Amniotic epithelial cell (primary cell): Measurements from ENCODE around the gene CUBN.
A peak's percentile ranks its signal among the peaks of the same experiment; 100 is the strongest.

Experiments used
- DNase-seq: peaks from one replicate; pipeline ENCODE4 v3.0.0-alpha.2; 2010; ENCODE audit warnings: low read depth

CUBN gene

DNA sequence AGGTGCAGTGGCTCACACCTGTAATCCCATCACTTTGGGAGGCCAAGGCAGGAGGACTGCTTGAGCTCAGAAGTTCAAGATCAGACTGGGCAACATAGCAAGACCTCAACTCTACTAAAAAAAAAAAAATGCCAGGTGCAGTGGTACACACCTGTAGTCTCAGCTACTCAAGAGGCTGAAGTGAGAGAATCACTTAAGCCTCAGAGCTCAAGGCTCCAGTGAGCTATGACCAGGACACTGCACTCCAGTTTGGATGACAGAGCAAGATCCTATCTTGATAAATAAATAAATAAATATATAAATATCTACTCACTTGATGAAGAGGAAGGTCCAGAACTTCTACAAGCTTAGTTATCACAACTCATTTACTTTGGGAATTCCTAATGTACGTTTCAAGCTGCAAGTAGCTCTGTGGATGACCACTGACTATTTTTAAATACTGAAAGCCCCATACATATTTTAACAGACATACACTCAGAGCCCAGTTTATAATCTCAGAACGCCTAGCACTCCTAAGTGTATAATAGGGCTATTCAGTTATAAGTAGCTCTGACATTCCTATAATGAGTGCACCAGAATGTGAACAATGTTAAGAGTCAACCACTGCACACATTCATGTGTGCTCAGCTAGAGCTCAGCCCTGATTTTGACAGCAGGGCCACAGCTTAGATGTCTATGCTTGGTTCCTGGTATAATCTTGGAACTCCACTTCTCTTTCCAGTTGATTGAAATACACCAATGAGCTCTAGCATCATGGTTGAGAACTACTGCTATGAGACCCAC, 119.1 kb downstream of the CUBN start:
- no peak for DNase-seq

DNA sequence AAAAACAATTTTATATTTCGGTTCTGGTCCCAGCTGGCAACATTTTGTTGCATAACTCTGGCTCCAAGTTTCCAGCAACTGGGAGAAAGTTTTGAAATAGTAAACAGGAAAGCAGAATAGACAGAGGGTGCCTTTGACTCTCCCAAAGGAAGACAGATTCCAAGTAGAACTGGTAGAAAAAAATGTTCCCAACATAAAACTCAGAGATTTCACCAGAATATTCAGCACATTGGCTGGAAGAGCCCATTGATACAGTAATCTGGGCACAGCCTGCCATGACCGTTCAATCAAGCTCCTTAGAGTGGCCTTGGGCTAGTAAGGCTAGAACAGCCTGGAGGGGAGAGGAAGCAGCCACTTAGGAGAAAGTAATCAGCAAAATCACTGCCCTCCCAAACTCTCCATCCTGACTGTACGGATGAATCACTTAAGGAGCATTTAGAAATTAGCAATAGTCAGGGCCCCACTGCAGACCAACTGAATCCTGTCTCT, 120.4 kb downstream of the CUBN start:
- DNase-seq, result peak; percentile 52

DNA sequence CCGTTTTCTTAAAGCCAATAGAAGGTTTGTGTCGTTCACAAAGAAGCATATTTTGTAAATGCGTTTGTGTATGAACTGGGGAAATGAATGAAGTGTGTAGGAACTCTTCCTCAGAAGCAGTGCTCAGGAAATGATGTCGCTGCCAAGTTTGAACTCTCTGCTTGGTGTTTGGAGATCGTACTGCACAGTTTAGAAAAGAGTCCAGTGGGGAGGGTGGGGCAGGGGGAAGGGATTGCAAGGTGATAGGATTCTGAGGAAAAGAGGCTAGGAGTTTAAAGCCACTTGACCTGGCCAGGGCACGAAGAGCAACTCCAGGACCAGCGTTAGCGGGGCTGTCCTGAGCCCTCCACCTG, 122.2 kb downstream of the CUBN start:
- DNase-seq, result no peak

DNA sequence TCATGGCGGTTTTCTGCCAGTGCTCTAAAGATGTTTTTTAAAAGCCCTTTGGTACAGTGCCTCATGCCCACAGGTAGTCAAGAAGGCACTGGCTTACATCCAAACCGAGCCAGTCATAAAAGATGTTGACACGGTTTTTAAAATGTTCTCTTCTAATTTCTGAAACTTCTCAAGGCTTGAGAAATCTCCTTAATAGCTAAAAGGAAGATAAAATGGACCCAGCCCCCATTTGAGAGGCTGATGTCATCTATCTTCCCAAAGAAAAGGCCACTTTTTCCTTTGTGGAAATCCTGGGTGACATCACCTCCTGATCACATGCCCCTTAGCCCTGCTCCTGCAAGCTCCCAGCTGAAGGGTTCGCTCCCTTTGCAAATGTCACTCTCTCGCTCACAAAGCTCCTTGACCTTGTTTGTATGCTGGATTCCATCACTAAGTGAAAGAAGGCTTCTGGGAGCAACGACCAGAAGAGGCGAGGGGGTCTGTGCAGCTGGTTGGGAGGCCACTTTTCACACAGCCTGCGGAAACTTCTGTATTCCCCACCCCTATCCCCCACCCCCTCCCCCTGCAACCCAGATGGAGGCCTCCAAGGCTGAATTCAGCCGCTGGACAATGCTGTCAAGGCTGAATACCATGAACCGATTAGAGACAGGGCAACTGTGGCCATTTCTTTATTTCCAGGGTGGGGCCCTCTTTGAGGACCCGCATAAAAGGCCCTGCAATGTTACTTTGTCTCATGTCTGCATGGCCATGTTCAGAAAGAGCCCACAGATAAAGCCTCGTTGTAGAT, 122.8 kb downstream of the CUBN start:
- no peak for DNase-seq

DNA sequence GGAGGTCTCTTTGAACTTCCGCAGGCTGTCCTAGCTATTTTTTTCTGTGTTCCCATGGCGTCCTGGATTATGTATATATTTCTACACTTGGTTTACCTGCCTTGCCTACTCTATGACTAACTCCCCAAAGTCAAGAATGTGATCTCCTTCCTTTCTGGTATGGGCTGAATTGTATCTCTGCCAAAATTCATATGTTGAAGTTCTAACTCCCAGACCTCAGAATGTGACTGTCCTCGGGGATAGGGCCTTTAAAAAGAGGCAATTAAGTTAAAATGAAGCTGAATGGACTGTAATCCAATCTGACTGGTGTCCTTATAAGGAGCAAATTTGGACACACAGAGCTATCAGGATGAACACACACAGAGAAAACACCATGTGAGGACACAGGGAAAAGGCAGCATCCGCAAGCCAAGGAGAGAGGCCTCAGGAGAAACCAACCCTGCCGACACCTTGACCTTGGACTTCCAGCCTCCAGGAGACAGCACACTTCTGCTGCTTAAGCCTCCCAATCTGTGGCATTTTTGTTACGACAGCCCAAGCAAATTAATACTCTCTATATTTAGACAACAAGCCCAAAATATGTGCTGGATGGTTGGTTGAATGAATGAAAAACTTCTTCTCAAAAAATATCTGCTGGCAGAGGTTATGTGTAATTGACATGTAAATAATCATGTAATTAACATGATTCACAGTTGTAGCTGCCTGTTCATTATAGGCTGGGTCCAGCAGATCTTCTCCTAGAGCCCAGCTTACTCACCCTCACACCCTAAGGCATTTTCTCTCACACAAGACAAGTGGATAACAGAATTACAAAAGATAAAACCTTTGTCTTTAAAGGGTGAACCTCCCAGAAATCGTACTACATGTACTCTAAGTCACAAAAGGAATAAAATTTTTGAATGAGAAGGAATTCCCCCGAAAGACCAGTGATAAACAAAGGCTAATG, 123.7 kb downstream of the CUBN start:
- no peak for DNase-seq

DNA sequence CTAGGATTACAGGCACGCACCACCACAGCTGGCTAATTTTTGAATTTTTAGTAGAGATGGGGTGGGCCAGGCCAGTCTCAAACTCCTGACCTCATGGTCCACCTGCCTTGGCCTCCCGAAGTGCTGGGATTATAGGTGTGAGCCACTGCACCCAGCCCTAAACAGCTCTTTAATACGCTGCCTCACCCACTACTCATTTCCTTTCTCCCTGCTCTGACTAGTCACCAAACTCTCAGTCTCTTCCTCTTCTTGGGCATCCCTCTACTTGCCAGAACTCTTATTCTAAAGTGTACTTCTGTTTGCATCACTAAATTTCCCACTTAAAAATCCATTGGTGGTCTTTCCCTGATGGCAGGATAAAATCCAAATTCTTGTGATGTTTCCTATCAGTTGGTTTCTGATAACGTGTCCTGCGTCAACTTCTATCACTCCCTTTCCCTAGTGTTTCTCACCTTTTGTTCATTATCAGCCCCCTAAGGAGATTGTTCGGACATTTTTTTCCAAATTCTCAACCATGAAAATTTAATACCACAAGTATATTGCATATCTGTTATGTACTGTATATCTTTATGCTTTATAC, 124.7 kb downstream of the CUBN start:
- DNase-seq, result no peak

DNA sequence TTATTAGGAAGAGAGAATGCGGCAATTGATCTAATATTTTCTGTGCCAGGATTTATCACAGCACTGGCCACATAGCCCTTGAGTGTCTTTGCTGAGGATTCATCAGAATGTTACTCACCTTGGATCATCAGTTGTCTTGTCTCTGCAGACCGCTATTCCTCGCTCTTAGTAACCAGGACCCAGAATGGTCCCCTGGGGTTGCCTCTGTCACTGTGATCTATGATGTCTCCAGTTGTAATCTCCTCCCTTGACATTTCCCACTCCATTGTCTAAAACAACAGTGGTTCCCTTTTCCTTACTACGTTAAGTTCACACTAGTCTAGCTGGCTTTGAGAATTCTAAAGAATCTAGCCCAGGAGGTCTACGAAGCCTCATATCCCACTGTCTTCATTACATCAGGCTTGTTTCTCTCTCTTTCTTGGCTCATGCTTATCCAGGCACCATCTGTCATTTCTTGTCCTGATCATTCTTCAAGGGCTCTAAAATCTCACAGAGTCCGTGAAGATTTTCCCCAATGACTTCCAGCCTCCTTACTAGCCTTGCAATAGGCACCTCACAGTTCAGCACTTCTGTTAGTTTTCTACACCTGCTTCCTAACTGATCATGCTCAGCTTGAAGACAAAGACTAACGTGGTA, 125.8 kb downstream of the CUBN start:
- DNase-seq, result no peak

DNA sequence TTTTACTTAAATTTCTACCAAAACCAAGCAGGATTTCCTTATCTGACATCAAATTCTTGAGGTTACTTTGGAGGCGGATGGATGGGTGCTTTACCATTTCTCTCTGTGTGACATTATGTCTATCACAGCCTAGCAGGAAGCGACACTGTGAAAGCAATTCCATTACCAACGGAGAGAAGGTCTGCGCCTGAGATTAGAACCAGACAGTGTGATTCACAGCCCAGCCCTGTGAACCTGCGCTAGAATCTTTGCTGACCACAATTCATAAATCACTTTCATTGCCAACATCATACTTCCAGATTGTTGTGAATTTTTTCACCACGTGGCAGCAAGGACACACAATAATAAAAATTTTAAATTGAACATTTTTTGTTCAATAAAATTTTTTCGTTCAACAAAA, 126.5 kb downstream of the CUBN start:
- peak; percentile 95 for DNase-seq

DNA sequence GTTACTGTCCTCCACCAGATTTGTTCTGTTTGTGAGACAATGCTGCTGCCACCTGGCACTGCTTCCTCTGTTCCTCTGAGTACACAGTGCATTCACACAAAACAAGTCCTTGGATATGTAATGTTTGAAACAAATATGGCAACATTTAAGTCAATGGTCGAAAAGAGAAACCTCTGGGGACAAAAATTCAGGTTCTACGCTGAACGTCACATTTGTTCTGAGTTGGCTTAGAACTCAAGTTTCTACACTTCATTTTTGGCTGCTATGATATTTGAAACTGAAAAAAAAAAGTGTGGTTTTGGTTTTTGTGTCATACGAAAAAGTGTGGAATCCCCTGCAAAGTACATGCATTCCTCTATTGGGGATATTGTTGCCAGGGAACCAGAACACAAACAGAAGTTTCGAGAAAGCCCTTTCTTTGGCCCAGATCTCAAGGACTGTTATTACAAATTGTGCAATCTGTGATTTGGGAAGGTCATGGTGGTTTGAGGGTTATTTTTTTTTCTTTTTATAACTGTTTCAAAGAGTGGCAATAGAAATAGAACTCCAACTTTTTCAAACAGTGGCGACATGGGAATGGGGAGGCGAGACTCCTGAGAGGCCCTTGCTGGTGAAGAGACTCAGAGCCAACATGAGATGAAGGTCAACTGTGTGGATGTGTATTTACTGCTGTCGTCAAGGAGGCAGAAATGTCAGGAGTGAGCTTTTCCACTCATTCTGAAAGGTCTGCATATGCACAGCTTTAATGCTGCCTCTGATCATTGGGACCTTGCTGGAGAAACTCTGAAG, 127.5 kb downstream of the CUBN start:
- peak; percentile 93 for DNase-seq

DNA sequence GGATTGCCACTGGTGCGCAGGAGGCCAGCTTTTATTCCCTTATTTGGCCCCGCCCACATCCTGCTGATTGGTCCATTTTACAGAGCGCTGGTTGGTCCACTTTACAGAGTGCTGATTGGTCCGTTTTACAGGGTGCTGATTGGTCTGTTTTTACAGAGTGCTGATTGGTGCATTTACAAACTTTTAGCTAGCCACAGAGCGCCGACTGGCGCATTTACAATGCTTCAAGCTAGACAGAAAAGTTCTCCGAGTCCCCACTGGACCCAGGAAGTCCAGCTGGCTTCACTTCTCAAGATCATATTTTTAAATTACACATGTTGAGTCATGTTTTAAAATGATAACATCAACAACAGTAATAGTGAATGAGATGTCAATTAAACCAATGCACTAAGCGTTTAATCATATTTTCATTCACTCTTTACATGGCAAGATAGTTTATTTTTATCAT, 128.3 kb downstream of the CUBN start:
- DNase-seq, result no peak

DNA sequence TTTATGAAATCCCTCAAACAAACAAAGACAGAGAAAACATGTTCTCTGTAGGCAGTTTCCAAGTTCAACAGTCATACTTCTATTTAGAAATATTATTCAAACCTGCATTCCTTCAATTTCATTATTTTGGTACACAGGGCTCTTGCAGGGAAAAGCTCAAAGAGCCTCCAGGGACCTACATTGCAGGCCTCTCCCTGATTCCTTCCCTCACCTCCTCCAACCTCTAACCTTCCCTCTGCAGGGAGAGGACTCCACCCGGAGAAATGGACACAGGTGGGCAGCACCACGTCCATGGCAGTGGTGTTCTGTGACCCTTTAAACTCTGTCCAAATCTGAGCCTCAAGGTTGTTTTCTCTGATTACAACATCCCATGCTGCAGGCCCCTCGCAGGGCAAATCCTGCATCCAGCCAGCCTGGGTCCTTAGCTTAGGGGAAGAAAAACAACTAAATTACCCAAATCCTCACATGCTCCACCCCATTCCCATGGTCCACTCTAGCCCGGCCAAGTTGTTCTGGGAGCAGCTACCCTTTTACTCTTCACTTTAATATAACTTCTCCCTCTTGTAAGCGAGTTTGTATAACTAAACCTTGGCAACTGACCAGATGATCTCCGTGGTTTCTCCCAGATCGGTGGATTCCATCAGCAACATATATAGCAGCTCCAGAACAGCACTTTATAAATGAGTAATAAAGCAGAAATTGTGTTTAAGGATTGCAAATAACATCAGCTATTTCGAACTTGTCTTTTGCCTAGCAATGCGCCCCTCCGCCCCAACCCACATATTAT, 129.8 kb downstream of the CUBN start:
- DNase-seq, result no peak

DNA sequence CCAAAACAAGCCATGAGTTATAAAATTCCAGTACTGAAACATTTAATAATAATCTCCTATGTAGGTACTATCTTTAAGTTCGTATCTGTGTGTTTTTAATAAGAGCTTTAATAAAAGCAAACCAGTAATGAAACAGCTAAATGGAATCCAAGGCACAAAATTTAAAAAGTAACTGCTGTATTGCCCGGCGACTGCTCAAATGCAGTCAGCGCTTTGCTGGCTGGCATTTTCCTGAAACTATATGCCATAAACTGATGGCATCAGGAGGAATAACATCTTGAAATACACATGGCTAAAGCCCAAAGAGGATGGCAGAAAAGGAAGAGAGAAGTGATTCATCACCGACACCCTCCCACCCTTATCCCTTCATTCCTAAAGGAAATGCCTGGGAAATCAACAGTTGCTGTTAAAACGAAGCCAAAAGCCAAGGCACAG, 133.1 kb downstream of the CUBN start:
- DNase-seq, result peak; percentile 45

DNA sequence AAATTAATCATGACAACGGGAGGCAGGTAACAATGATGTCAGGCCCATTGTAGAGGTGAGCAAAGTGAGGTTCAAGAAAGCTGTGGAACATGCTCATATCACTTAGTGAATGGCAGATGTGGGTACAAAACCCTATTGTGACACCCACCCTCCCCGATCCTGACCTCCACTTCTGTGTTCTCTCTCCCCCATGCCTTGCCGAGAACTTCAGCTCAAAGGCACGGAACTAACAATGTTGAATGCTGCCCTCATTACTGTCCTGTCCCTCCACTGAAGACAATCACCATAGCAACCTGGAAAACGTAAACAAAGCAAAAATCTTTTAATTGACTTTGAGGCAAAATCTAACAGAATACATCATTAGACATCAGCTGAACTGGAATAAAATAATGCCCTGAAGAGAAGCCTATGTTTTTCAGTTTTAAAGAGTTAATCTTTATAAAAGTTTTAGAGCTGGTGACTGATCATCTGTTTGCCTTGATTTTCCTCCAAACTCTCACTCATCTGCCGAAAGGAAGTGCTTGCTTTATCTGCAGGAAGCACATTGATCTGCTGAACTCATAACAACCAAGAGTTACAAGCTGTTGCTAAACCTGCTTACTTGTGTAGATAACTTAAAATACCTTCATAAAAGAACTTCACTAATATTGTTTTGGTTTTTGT, 133.6 kb downstream of the CUBN start:
- DNase-seq, result peak; percentile 54

DNA sequence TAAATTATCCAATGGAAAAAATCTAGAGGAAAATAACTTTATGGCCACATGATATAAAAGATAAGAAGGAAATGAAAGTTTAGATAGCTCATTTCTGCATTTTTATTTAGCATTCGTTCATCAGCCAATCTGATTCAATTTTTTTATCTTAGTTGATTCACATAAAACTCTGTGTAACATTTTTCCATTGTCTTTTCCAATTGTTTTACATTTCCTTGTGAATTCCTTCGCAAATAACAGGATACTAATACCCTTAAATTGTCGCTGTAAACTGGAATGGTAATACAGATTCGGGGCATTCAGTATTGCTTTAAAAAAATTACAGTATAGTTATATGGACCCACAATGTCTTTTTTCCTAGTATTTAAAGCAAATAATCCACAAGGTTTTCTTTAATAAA, 136.4 kb downstream of the CUBN start:
- no peak for DNase-seq

DNA sequence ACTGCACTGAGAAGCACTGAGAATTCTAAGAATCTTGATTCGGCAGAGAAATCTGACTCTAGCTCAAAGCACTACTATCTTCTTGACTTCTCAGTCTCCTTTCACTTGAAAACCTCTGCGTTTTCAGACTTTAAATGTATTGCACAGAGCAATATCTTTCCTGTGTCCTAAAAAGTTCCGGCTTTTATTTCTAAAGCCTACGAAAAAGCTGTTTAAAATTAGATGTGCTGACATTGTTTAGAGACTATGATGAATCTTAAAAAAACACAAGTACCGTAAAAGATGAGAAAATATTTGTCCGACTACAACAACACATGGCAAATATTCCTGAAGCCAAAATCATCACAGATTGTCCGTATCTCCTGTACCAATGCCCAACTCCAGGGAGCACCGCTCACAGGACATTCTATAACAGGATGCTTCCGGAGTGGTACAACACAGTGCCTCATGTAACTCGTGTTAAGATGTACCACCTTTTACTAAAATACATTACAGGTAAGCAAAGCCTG, 136.9 kb downstream of the CUBN start:
- no peak for DNase-seq

DNA sequence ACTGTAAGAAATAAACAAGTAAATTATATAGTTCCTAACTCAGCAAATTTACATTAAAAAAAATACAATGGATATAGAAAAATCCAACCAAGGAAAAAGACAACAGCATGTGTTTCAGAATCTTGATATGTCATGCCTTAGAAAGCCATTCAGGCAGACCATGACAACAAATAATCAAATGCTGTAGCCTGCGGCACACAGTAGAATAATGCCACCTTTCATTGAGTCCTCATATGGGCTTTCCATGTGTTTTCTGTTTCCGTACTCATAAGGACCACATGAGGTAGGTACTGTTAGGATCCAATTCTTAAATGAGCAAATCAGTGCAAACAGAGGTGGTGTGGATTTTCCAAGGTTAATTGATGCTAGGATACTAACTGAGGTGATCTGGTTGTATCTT, 138.6 kb downstream of the CUBN start:
- DNase-seq, result no peak

DNA sequence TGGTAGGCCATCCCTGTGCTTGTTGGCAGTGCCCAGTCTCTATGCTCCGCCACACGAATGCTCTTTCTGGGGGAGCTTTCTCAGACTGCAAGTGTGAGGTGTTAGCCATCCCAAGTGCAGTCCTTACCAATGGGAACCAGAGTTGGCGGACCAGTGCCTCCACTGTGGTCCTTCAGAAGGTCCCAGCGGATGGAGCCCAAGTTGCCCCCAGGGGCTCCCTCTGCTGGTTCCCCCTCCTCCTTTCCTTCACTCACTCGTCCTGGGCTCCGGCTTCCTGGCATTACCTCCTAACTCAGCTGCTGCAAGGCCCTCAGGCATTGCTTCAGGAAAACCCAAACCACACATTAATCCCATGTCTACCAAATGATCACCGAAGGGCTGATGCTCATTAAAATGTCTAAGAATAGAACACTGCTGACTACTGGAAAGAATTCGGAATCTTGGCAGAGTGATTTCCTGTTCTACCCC, 139.8 kb downstream of the CUBN start:
- no peak for DNase-seq

DNA sequence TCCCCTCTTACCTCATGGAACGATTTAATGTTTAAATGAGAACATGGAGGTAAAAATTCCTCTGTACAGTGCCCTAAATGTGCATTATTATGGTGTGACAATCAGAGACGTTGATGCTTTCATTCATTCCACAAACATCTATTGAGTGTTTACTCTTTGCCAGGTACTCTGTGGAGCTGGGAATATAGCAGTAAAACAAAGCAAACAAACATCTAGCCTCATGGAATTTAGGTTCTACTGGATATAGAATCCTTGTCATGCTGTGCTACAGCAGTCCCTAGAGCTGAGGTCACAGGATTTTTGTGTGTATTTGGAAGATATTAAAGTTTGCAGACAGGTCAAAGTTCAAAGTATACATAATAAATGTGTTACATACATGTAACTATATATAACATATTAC, 140.7 kb downstream of the CUBN start:
- no peak for DNase-seq
